Left ventricle myocardium superior (tissue), 1 donor: ENCODE measurements around the gene DNAH11. TPM values are rescaled to one million over a fixed set of nuclear protein-coding genes. Genes with fewer than 3 reads are reported as not detected.
A peak's percentile ranks its signal among the peaks of the same experiment; 100 is the strongest.
"Not testable (repeated sequence)": the region's sequence is repeated elsewhere in the genome, so short reads cannot be mapped to it uniquely, and the experiment has no call there.

Experiments
- ATAC-seq: fragments of 200-7000 bp; cut with Tn5 transposase; one replicate; pipeline ENCODE4 v1.9.1; 2020; ENCODE audit warnings: mild to moderate bottlenecking, moderate library complexity
- DNase-seq: peaks from one replicate; pipeline ENCODE4 v3.0.0-alpha.2; 2020
- intact Hi-C: fragments of 100-400 bp; cut with micrococcal nuclease; formaldehyde crosslinking; loops from one replicate; pipeline ENCODE4 v1.11.0; 2022
- long read RNA-seq: library from polyadenylated mRNA; unstranded; transcript quantifications from one replicate; pipeline ENCODE4 v2.0.0, GENCODE V29; 2021
- total RNA-seq: library from RNA; stranded (reverse); fragmentation: NEBNext Ultra II Directional; extraction: Animal tissue kit (Norgen Biotek cat#: 25700); gene quantifications from one replicate; pipeline ENCODE4 v1.2.1, GENCODE V29; 2021
- donor health status: DM: no; HTN: yes; CAD: no; lungs with severe emphysema.

The DNAH11 gene, protein sequence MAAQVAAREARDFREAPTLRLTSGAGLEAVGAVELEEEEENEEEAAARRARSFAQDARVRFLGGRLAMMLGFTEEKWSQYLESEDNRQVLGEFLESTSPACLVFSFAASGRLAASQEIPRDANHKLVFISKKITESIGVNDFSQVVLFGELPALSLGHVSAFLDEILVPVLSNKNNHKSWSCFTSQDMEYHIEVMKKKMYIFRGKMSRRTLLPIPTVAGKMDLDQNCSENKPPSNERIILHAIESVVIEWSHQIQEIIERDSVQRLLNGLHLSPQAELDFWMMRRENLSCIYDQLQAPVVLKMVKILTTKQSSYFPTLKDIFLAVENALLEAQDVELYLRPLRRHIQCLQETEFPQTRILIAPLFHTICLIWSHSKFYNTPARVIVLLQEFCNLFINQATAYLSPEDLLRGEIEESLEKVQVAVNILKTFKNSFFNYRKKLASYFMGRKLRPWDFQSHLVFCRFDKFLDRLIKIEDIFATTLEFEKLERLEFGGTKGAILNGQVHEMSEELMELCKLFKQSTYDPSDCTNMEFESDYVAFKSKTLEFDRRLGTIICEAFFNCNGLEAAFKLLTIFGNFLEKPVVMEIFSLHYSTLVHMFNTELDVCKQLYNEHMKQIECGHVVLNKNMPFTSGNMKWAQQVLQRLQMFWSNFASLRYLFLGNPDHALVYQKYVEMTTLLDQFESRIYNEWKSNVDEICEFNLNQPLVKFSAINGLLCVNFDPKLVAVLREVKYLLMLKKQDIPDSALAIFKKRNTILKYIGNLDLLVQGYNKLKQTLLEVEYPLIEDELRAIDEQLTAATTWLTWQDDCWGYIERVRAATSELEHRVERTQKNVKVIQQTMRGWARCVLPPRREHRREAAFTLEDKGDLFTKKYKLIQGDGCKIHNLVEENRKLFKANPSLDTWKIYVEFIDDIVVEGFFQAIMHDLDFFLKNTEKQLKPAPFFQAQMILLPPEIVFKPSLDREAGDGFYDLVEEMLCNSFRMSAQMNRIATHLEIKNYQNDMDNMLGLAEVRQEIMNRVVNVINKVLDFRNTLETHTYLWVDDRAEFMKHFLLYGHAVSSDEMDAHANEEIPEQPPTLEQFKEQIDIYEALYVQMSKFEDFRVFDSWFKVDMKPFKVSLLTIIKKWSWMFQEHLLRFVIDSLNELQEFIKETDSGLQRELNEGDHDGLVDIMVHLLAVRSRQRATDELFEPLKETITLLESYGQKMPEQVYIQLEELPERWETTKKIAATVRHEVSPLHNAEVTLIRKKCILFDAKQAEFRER (N-terminal part only)
- 0.12 TPM for total RNA-seq
- long read RNA-seq = 0 reads

DNA sequence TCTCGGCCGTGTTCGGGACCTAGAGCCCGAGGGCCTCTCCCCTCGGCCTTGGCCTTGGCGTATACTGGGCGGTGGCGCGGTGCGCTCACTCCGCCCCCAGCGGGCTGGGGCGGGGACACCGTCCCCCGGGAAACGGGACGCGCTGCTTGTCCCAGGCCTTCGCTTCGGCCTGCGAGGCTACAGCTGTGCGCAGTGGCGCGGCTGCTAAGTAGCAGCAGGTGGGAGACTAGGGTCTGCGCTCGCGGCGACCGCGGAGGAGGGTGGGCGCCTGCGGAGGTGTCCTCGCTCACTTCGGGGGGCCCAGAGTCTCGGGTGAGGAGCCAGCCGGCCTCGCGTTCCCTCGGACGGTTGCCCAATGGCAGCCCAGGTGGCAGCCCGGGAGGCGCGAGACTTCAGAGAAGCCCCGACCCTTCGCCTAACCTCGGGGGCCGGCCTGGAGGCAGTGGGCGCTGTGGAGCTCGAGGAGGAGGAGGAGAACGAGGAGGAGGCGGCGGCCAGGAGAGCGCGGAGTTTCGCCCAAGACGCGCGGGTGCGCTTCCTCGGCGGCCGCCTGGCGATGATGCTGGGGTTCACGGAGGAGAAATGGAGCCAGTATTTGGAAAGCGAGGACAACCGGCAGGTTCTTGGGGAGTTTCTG lies at the start of gene DNAH11:
DNAH11 (plus strand) TSS at position 149 of the 637 bp plus-strand sequence; CDS start at position 356, 207 bp downstream.
- intact Hi-C loops = no loop called here
- peak; percentile 58 for DNase-seq
- peak; percentile 97 for ATAC-seq

DNA sequence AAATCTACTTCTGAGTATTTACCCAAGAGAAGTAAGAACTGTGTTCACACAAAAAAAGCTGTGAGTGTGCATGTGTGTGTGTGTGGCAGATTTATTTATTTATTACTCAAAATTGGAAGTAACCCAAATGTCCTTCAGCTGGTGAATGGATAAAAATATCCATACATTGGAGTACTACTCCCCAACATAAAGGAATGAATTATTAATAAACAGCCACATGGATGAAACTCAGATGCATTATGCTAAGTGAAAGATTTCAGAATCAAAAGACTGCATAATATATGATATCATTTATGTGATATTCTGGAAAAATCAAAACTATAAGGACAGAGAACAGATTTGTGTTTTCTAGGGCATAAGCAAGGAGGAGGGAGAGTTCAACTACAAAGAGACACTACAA lies 47.1 kb upstream of the DNAH11 start:
- intact Hi-C loops = no loop called here
- no peak for ATAC-seq
- no peak for DNase-seq

DNA sequence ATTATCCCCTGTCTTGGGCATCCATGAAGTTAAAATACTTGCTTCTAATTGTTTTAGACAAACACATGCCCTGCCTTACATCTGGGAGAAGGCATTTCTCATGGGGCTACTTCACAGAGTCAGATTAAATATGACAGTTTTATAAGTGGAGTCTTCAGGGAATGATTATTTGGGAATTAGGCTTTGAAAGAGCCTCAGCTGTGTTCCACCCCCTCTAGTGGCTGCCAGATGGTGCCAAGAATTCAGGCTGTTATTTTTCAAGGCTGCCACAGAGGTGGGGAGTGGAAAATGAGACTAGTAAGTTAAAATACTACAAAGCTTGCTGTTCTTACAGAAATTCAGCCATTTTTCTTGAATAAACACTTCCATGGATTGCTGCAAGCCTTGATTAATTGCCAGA lies 45.8 kb upstream of the DNAH11 start:
- DNase-seq (no peak), ATAC-seq (no peak)
- intact Hi-C loops = no loop called here

DNA sequence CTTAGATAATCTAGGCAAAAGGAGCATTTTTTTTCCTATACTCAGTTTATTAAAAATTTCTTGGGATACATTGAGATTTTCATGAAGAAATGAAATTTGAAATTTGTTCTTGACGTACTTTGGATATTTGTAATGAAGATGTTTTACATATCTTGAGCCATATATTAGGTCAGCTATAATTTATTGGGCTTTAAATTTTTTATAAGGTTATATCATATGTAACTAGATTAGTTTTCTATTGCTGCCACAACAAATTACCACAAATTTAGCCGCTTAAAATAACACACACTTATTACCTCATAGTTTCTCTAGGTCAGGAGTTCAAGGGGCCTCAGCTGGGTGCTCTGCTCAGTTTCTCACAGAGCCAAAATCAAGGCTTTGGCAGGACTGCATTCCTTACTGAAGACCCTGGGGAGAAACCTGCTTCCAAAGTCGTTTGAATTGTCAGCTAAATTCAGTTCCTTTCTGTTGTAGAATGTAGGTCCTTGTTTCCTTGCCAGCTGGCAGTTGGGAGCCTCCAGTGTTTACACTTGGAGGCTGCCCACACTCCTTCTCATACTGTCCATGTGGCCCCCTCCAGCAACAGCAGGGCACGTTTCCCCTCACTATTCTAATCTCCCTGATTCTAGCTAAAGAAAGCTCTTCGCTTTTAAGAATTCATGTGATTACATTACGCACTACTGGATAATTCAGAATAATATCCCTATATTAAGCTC lies 42.6 kb upstream of the DNAH11 start:
- ATAC-seq (no peak), DNase-seq (no peak)
- intact Hi-C loops = no loop called here

- DNase-seq (no peak), ATAC-seq (no peak)
- intact Hi-C loops = no loop called here
Observed at GRCh38 chr7:21504021-21504420, 38.8 kb upstream of the DNAH11 start.

DNA sequence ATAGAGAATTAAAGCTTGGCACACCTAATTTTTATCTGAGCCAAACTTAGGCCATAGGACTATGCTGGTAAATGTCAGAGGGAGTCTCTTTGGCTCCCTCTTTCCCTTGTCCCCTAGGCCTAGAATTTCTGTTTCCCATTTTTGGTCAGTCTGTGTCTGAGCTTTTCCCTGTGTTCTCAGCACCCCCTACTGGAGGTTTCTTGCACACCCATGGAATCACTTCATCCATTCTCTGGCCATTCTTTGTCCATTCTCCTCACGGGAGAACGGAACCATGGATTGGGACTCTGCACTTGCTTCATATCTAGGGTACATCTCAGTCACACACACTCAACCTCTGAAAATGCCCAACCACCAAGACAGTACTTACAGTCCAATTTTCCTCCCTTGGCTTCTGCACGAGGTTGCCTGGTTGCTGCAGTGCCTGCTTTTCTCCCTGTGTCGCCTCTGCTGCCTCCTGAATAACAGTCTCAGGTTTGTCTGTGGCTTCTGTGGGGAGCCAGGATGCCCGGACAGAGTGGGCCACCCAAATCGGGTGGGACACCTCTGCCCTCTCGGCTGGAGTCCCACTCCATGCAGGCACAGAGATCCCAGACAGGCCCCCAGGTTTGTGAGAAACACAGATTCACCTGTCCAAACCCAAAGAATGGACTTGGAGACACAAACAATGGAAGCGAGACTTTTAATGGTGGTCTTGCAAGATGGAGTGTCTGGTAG lies 35.1 kb upstream of the DNAH11 start:
- DNase-seq = no peak
- intact Hi-C loops = loop anchor here (5.0 kb wide), 1 partner anchor 250 kb away; no protein-coding TSS in a partner anchor
- ATAC-seq = peak; percentile 57

GRCh38 chr7:21508538-21508937 lies 34.3 kb upstream of the DNAH11 start:
- ATAC-seq (no peak), DNase-seq (no peak)
- intact Hi-C loops = loop anchor here (5.0 kb wide), 1 partner anchor 251 kb away; no protein-coding TSS in a partner anchor

DNA sequence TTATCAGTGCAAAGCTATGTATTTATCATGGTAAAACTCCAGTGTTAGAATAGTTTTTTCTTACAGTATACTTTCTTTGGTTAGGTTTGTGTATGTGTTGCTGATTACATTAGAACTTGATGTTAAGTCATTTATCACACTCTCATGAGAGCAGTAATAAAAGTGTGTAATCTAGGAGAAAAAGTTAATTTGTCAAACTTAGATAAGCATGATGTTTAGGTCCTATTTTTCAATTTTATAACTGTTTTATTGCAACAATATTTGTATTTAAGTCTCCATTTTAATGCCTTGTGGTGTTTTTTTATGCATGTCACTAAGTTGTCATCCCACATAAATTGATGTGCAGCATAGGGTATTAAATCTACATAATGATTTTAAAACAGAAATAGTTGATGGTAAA lies 28.8 kb upstream of the DNAH11 start:
- no peak for ATAC-seq
- intact Hi-C loops = no loop called here
- DNase-seq = no peak

DNA sequence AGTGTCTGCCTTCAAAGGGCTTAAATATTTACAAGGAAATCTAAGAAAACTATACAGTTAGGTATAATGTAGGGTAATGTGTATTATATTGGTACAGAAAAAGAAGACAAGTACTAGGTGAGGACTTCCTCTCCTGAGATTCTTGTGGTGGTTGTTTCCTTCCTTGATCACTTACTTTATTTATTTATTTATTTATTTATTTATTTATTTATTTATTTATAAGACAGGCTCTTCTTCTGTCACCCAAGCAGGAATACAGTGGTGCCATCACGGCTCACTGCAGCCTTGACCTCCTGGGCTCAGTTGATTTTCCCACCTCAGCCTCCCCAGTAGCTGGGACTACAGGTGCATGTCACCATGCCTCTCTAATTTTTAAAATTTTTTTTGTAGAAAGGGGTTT lies 18.2 kb upstream of the DNAH11 start:
- DNase-seq = no peak
- ATAC-seq = no peak
- intact Hi-C loops = no loop called here

DNA sequence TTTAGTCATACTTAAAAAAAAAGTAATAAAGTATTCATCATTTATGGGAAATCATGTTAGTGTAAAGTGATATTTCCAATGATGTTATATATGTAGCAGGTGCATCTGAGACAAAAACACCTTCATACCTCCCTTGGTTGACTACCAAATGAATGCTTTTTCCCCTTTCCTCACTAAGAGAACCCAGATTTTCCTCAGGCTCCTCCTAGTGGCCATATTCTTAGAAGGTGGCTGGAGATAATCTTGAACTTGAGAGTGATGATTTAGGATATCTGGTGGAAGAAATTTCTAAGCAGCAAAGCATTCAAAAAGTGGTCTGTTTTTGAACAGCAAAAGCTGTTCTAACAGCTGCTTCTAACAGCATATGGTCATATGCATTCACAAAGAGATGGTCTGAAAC lies 16.8 kb upstream of the DNAH11 start:
- intact Hi-C loops = no loop called here
- ATAC-seq (no peak), DNase-seq (no peak)

- intact Hi-C loops = no loop called here
- ATAC-seq = no peak
- no peak for DNase-seq
Observed at GRCh38 chr7:21526448-21526847, 16.4 kb upstream of the DNAH11 start.

DNA sequence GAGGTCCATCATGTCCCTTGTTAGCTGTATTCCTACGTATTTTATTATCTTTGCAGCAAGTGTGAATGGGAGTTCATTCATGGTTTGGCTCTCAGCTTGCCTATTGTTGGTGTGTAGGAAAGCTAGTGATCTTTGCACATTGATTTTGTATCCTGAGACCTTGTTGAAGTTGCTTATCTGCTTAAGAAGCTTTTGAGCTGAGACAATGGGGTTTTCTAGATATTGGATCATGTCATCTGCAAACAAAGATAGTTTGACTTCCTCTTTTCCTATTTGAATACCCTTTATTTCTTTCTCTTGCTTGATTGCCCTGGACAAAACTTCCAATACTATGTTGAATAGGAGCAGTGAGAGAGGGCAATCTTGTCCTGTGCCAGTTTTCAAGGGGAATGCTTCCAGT lies 10.4 kb upstream of the DNAH11 start:
- DNase-seq, intact Hi-C loops, ATAC-seq: not testable (repeated sequence)

GRCh38 chr7:21533646-21534045 lies 9.2 kb upstream of the DNAH11 start:
- intact Hi-C loops = not testable (repeated sequence)

GRCh38 chr7:21536445-21537118 lies 6.3 kb upstream of the DNAH11 start:
- intact Hi-C loops, DNase-seq, ATAC-seq: not testable (repeated sequence)

More at GRCh38 chr7:21533646-21534045, 9.2 kb upstream of the DNAH11 start:
- DNase-seq, ATAC-seq: not testable (repeated sequence)

DNA sequence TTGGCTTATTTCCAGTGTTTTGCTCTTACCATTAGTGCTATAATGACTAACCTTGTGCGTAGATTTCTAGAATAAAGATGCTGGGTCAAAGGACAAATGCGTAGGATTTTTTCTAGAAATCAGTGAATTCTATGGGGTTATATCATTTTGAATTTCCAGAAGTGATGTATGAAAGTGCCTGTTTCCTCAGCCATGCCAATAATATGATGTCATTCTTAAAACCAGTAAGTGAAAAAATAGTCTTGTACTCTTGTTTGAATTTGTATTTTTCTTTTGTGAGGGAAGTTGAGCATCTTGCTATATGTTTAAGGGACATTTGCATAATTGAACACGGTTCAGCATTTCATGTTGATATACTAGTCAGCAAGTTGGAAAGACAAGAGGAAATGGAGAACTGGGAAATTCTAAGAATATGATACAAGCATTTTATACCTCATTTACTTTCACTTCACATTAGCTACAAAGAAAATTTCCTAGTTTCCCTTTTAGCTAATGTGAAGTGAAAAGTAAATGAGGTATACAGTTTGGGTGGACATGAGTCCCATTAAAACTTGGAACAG lies 3.8 kb upstream of the DNAH11 start:
- DNase-seq = no peak
- intact Hi-C loops = no loop called here
- ATAC-seq = no peak

DNA sequence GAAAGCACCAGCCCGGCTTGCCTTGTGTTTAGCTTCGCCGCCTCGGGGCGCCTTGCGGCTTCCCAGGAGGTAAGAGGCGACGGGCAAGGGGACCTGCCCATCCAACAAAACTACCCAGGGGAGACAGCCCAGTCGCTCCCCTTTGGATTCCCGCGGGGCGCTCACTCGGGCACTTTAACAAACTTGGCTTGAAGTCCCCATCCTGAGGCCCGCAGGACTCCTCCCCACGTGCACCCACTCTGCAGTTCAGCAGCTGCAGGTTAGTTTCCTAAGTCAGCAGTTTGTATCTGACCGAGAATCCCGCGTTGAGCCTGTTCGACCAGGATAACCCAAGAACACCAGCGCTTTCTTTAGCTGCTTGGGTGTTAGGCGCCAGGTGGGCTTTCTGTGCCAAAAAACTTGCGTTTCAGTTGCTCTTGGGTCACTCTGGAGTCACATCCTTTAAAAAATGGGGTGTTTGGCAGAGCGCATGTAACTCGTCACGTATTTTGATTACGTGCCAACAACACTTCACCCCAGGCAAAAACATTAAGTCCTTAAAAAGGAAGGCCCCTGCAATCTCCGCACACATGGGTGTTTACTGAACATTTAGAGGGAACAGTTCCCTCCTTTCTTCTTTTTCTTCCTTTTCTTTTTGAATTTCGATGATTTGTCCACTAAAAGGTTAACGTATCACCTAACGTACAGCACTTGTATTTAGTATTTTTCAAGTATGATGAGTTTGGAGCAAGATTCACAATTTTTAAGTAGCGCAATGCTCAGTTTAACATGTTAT lies 876 bp downstream of the DNAH11 start:
- intact Hi-C loops = no loop called here
- DNase-seq (no peak), ATAC-seq (peak; percentile 32)
